ENCODE results near the gene PRRT4.
A peak's percentile ranks its signal among the peaks of the same experiment; 100 is the strongest.

The PRRT4 gene

DNA sequence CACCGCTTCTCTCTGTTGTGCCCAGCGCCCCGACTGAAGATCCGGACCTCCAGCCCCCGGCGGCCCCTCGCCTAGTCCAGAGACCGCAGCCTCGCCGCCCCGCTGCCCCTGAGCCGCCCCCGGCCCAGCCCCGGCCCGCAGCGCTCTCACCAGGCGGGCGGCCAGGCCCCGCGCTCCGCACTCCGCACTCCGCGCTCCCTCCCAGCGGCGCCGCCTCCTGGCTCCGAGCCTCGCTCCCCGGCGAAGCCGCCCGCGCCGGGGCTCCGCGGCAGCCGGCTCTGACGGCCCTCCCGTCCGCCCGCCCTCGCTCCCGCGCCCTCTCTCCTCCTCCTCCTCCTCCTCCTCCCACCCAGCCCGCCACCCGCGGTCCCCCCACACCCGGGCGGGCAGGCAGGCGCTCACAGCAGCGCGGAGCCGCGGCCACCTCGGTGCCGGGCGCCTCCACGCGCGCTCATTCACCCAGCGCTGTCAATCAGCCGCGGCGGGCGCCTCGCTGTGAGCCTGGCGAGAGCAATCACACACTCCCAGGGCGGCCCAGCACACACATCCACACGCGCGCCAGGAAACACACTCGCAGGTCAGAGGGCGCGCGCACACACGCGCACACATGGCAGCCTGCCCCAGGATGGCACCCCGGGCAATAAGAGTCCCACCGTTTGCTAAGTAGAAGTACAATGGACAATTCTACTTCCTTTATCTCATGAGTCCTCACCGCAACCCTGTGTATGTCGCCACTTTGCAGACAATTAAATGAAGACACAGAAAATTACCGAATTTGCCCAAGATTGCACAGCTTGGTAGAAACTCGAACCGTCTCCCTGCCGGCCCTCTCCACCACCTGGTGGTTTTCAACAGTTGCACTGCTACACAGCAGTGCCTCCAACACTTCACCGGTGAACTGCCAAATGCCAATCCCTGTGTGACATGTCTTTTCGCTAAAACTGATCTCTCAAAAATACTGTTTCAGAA, at the start of gene PRRT4:
Gene PRRT4 (minus strand): TSS at position 280 of the 969 bp plus-strand sequence.
- no peak for DNase-seq (ENCODE audit: low read depth)

DNA sequence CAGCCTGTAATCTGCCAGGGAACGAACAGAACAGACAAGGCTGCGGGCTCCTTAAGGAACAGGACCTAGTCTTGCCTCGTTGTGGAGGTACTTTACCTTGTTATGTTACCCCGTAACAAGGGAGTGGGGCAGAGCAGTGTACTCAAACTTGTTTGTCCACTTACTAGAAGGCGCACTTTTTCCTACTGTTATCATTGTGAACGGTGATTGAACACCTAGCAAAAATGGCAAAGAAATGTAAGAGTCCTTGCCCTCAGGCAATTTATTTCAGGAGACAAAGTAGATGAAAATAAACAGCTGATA, 48.9 kb upstream of the PRRT4 start:
- DNase-seq (ENCODE audit: low read depth) = no peak

GRCh38 chr7:128409596-128410450, 48.3 kb upstream of the PRRT4 start, which contains the start of gene IMPDH1:
TSS of gene IMPDH1 (minus strand) at chr7:128409982. CDS start at chr7:128409901, 81 bp downstream.
- peak; percentile 88 for DNase-seq (ENCODE audit: low read depth)

- peak; percentile 10 for DNase-seq (ENCODE audit: low read depth)
These were observed 47.5 kb upstream of the PRRT4 start for GRCh38 chr7:128408709-128409595.

GRCh38 chr7:128407751-128408708, 46.5 kb upstream of the PRRT4 start:
- DNase-seq (ENCODE audit: low read depth) = no peak

DNA sequence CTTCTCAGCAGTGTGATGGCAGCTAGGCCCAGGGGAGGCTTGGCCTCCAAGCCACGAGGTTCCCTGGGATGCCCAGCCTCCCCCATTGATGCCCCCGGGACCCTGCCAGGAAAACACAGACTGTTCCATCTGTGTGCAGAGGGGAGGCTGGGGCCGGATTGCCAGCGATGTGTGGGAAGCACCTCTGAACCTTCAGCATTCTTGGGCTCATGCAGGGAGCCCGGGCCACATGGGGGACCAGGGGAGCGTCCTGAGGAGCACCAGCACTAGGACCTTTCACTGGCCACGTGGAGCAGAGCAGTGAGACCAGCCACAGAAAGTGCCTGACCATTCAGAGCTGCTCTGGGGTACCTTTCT, 45.7 kb upstream of the PRRT4 start:
- DNase-seq (ENCODE audit: low read depth) = no peak

GRCh38 chr7:128406314-128407232, 45.1 kb upstream of the PRRT4 start:
- no peak for DNase-seq (ENCODE audit: low read depth)

DNA sequence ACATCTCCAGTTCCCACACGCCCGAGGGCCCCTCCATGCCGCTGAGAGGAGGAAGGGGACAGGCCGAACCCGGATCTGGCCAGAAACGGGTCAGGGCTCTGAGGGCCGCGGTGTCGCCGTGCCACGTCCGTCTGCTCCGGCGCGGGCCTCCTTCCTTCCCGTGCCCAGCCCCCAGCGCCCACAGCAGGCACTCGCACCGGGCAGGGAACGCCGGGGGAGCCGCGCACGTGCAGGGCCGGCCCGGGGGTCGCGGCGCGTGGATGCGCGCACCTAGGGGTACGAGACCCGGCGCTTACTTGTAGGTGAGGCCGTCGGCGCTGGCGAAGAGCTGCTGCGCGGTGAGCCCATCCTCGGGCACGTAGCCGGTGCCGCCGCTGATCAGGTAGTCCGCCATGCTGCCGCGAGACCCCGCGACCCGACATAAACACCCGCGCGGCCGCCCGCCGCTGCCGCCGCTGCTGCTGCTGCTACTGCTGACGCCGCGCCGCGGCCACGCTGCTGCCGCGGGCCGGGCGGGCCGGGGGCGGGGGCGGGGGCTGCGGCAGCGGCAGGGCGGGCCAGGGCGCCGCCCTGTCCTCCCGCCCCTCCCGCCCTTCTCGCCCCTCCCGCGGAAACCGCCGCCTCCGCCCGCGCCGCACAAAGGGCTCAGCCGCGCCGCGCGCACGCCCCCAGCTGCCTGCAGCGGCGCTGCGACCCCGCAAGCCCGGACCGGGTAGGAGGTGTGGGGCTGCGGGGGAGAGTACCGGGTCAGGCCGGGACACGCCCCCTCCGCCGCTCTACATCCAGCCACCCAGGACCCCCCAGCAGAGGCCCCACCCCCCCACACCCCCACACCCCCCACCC, 44.2 kb upstream of the PRRT4 start:
- peak; percentile 19 for DNase-seq (ENCODE audit: low read depth)

GRCh38 chr7:128404886-128405470, 43.5 kb upstream of the PRRT4 start:
- DNase-seq (ENCODE audit: low read depth) = peak; percentile 39

- no peak for DNase-seq (ENCODE audit: low read depth)
These were observed 42.7 kb upstream of the PRRT4 start for GRCh38 chr7:128404143-128404681.

GRCh38 chr7:128403676-128404075, 42.2 kb upstream of the PRRT4 start:
- no peak for DNase-seq (ENCODE audit: low read depth)

DNA sequence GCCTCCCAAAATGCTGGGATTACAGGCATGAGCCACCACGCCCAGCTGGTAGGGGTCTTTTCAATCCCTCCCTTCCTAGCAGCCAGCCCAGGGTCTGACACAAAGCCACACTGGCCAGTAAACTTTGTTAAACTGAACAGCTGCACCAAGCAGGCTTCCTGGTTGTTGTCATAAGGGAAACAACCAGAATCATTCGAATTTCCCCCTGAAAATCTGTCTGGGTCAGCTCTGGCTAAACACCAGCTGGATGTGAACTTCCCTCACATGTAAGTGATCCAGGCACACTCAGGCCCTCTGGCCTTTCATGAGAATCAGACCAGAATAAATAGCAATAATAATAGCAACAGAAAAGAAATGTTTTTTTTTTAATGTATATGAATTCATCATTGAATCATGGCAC, 40.9 kb upstream of the PRRT4 start:
- DNase-seq (ENCODE audit: low read depth) = no peak

DNA sequence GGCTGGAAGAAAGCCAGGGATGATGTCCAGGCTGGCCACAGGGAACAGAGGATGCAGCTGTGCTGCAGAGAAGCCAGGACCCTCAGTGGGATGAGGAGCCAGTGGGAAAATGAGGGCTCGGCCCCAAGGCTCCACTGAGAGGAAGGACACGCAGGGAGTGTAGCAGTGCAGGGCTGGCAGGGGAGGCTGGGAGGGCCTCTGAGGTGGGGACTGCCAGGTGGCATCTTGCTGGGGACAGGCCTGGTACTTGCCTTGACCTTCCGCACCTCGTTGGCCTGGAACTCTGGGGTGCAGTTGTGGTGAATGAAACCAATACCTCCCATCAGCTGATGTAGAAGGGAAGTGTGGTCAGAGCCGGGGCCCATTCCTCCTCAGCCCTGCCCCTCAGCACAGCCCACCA, 39.1 kb upstream of the PRRT4 start:
- no peak for DNase-seq (ENCODE audit: low read depth)

DNA sequence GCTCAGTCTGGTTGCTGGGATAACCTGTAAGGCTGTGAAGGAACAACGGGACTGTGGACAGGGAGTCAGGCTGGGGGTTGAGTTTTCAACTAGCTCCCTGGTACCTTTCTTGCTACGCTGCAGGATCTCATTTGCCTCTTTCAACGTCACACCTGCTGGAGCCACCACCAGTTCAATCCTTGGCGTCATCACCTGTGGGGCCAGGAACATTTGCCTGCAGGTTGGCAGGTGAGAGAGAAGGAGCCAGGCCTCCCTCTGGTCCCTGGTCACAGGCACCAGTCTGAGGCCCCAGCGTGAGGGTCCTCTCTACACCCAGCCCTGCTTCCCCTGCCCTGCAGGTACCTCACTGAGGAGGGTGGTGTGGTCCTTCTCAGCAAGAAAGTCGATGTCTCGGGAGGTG, 38.5 kb upstream of the PRRT4 start:
- DNase-seq (ENCODE audit: low read depth) = no peak

DNA sequence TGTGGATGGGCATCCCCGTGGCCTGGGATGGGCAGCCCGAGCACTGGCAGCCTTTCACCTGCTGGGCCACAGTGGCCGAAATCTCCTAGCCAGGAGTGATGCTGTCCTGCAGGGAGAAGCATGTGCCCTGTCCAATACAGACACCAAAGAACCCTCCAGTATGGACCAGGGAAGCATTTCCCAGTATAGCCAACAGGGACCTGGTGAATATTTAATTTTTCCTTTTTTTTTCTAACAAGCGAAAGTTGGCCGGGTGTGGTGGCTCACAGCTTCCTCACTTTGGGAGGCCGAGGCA, 37.3 kb upstream of the PRRT4 start:
- DNase-seq (ENCODE audit: low read depth) = no peak

DNA sequence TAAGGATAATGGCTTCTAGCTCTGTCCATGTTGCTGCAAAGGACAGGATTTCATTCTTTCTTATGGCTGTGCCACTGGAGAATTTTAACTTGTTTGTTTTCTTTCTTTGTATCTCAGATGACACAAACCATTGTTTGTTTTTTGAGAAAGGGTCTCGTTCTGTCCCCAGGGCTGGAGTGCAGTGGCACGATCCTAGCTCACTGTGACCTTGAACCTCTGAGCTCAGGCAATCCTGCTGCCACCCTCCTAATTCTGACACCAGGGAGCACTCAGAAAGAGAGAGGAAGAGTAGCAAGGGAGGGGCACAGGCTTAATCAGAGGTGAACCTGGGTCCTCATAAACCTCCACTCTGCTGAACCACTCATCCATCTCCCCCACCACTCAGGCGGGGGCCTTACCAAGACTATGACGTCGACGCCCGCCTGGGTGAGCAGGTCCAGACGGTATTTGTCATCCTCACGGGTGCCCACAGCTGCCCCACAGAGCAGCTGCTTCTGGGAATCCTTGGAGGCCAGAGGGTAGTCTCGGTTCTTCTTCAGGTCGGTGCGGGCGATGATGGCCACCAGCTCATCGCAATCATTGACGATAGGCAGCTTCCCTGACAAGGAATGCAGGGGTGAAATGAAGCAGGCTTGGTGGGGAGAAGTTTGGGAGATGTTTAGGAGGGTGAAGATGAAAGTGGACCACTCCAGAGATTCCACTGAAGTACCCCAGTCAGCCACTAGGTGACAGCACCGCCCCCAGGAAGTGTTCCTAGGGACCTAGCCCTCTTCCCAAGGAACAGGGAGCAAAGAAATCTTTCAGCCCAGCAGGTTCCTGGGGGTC, 36.7 kb upstream of the PRRT4 start:
- peak; percentile 22 for DNase-seq (ENCODE audit: low read depth)

GRCh38 chr7:128396357-128396756, 34.9 kb upstream of the PRRT4 start:
- DNase-seq (ENCODE audit: low read depth) = no peak

All from fibroblast of gingiva (primary cell).